HepG2 (cell line): Measurements from ENCODE around the gene DNAJB11. TPM values are rescaled to one million over a fixed set of nuclear protein-coding genes. Genes with fewer than 3 reads are reported as not detected.
A peak's percentile ranks its signal among the peaks of the same experiment; 100 is the strongest.

Experiments
- ASH2L ChIP-seq: fragments of 300-600, 200-600 bp; sonication (generic); IDR thresholded peaks from 2 replicates; pipeline ENCODE4 v1.7.0; 2017; ENCODE audit warnings: low read depth, mild to moderate bottlenecking, moderate library complexity, mixed read lengths, low read length; ENCODE audit not compliant: insufficient read length
- BHLHE40 ChIP-seq: IDR thresholded peaks from 2 replicates; pipeline ENCODE4 v1.6.1; 2011; ENCODE audit warnings: low read length, improper control_type of control experiment
- DPF2 ChIP-seq: sonication (generic); formaldehyde crosslinking; IDR thresholded peaks from 2 replicates; pipeline ENCODE4 v1.4.0; 2020; ENCODE audit warnings: mild to moderate bottlenecking, low read depth, missing genetic modification reagents, borderline replicate concordance
- FIP1L1 ChIP-seq: fragments of 200-400 bp; formaldehyde crosslinking; IDR thresholded peaks from 2 replicates; pipeline ENCODE4 v1.6.1; 2018; ENCODE audit warnings: low read depth, mild to moderate bottlenecking, low read length, moderate library complexity, borderline replicate concordance; ENCODE audit not compliant: insufficient read depth
- HDAC6 ChIP-seq: fragments of 200-600 bp; sonication (generic); IDR thresholded peaks from 2 replicates; pipeline ENCODE4 v1.7.0; 2017; ENCODE audit warnings: mild to moderate bottlenecking, antibody characterized with exemption, low read length, low read depth
- MAFK ChIP-seq, 2 experiments: IDR thresholded peaks in 1 of 2; conservative IDR thresholded peaks in 1 of 2; 2 replicates each; pipeline ENCODE4 v1.6.1; 2011; ENCODE audit warnings: improper control_type of control experiment in 2 of 2, low read length in 2 of 2
- MIXL1 ChIP-seq: IDR thresholded peaks from 2 replicates; pipeline ENCODE4 v1.6.1; 2016
- RELA ChIP-seq: sonication (generic); formaldehyde crosslinking; IDR thresholded peaks from 2 replicates; pipeline ENCODE4 v1.4.0; 2020; ENCODE audit warnings: missing genetic modification reagents
- STAG1 ChIP-seq: sonication (generic); formaldehyde crosslinking; IDR thresholded peaks from 2 replicates; pipeline ENCODE4 v1.4.0; 2020; ENCODE audit warnings: missing genetic modification reagents
- SUZ12 ChIP-seq: fragments of 150-350 bp; IDR thresholded peaks from 2 replicates; pipeline ENCODE4 v1.6.1; 2014; ENCODE audit warnings: low read depth, low read length
- YEATS4 ChIP-seq: sonication (generic); formaldehyde crosslinking; IDR thresholded peaks from 2 replicates; pipeline ENCODE4 v1.4.0; 2020; ENCODE audit warnings: missing genetic modification reagents, borderline replicate concordance
- ZHX1 ChIP-seq: sonication (generic); formaldehyde crosslinking; IDR thresholded peaks from 2 replicates; pipeline ENCODE4 v1.8.1; 2022; ENCODE audit warnings: low read depth, mild to moderate bottlenecking, missing genetic modification reagents
- ZNF780A ChIP-seq: sonication (generic); formaldehyde crosslinking; IDR thresholded peaks from 2 replicates; pipeline ENCODE4 v1.8.0; 2022; ENCODE audit warnings: mild to moderate bottlenecking, missing genetic modification reagents, moderate library complexity
- ZNF788 ChIP-seq: sonication (generic); formaldehyde crosslinking; IDR thresholded peaks from 2 replicates; pipeline ENCODE4 v1.5.0; 2020; ENCODE audit warnings: mild to moderate bottlenecking, missing genetic modification reagents, borderline replicate concordance
- polyA plus RNA-seq, 8 experiments: library from polyadenylated mRNA; depleted of rRNA in 3 of 8; stranded (reverse) in 7 of 8; unstranded in 1 of 8; fragments of >200 nt; fragmentation: Illumina TruSeq in 4 of 8; extraction: Trizol in 4 of 8; gene quantifications; 2 replicates each; pipeline versions ENCODE4 v1.2.1 to v1.2.3, GENCODE V29; 2011 to 2016; ENCODE audit warnings: low read depth in 4 of 8, missing spikeins in 1 of 8, mixed read lengths in 1 of 8; ENCODE audit not compliant: insufficient read depth in 1 of 8
- total RNA-seq, 5 experiments: library from RNA; depleted of rRNA; stranded (reverse); fragments of >200 nt; fragmentation: Illumina TruSeq; extraction: Trizol; gene quantifications; 2 replicates each; pipeline ENCODE4 v1.2.3, GENCODE V29; 2016; ENCODE audit warnings: low read depth in 1 of 5
- TF ChIP-seq, protein P1 (sequence below): sonication (generic); formaldehyde crosslinking; IDR thresholded peaks from 2 replicates; pipeline ENCODE4 v1.5.1; 2020; ENCODE audit warnings: missing genetic modification reagents, mild to moderate bottlenecking, borderline replicate concordance
- TF ChIP-seq, protein P2 (sequence below): sonication (generic); formaldehyde crosslinking; IDR thresholded peaks from 2 replicates; pipeline ENCODE4 v1.4.0; 2020; ENCODE audit warnings: missing genetic modification reagents
- TF ChIP-seq, protein P3 (sequence below): sonication (generic); formaldehyde crosslinking; IDR thresholded peaks from 2 replicates; pipeline ENCODE4 v1.4.0; 2020; ENCODE audit warnings: missing genetic modification reagents, low read depth, mild to moderate bottlenecking, borderline replicate concordance
- TF ChIP-seq, protein P4 (sequence below): IDR thresholded peaks from 2 replicates; pipeline ENCODE4 v1.6.1; 2012; ENCODE audit warnings: low read depth, low read length, improper control_type of control experiment

Gene DNAJB11
- total and polyA plus RNA-seq, 2 of the 13 experiments (the other 11 are each of a cell fraction or from before 2014, with no cell fraction given) = 41.0 to 132 TPM

- TF ChIP-seq, protein P1, sequence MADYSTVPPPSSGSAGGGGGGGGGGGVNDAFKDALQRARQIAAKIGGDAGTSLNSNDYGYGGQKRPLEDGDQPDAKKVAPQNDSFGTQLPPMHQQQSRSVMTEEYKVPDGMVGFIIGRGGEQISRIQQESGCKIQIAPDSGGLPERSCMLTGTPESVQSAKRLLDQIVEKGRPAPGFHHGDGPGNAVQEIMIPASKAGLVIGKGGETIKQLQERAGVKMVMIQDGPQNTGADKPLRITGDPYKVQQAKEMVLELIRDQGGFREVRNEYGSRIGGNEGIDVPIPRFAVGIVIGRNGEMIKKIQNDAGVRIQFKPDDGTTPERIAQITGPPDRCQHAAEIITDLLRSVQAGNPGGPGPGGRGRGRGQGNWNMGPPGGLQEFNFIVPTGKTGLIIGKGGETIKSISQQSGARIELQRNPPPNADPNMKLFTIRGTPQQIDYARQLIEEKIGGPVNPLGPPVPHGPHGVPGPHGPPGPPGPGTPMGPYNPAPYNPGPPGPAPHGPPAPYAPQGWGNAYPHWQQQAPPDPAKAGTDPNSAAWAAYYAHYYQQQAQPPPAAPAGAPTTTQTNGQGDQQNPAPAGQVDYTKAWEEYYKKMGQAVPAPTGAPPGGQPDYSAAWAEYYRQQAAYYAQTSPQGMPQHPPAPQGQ (CRISPR knock-in tag) = no peak
- TF ChIP-seq SUZ12 (no peak), FIP1L1 (no peak), MIXL1 (CRISPR knock-in tag) (no peak), ZNF780A (CRISPR knock-in tag) (no peak), RELA (CRISPR knock-in tag) (peak; percentile 54; the same call in 1 of the 2 replicates), BHLHE40 (no peak), ZHX1 (peak; percentile 95), STAG1 (CRISPR knock-in tag) (peak; percentile 16; the same call in 1 of the 2 replicates), ZNF788 (CRISPR knock-in tag) (peak; percentile 36; the same call in 1 of the 2 replicates), MAFK (conservative IDR thresholded peaks at IDR 0.05 in 1 of 2, IDR thresholded peaks at IDR 0.05 in 1 of 2; ENCODE audit: low read length in 2 of 2) (no peak), ASH2L (peak; percentile 90), DPF2 (CRISPR knock-in tag) (no peak), YEATS4 (peak; percentile 55; the same call in 1 of the 2 replicates), HDAC6 (no peak)
- TF ChIP-seq, protein P2, sequence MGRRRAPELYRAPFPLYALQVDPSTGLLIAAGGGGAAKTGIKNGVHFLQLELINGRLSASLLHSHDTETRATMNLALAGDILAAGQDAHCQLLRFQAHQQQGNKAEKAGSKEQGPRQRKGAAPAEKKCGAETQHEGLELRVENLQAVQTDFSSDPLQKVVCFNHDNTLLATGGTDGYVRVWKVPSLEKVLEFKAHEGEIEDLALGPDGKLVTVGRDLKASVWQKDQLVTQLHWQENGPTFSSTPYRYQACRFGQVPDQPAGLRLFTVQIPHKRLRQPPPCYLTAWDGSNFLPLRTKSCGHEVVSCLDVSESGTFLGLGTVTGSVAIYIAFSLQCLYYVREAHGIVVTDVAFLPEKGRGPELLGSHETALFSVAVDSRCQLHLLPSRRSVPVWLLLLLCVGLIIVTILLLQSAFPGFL (CRISPR knock-in tag) = no peak
- TF ChIP-seq, protein P3, sequence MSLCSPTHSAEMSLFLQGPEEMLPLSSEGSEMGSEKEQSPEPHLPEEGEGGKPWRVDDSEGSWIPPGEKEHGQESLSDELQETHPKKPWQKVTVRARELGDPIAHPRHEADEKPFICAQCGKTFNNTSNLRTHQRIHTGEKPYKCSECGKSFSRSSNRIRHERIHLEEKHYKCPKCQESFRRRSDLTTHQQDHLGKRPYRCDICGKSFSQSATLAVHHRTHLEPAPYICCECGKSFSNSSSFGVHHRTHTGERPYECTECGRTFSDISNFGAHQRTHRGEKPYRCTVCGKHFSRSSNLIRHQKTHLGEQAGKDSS (CRISPR knock-in tag) = peak; percentile 73; the same call in 1 of the 2 replicates
- TF ChIP-seq, protein P4, sequence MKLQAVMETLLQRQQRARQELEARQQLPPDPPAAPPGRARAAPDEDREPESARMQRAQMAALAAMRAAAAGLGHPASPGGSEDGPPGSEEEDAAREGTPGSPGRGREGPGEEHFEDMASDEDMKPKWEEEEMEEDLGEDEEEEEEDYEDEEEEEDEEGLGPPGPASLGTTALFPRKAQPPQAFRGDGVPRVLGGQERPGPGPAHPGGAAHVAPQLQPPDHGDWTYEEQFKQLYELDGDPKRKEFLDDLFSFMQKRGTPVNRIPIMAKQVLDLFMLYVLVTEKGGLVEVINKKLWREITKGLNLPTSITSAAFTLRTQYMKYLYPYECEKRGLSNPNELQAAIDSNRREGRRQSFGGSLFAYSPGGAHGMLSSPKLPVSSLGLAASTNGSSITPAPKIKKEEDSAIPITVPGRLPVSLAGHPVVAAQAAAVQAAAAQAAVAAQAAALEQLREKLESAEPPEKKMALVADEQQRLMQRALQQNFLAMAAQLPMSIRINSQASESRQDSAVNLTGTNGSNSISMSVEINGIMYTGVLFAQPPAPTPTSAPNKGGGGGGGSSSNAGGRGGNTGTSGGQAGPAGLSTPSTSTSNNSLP = no peak
Measured at GRCh38 chr3:186570096-186570940, at the start of gene DNAJB11 (continued).
